HG02973 (cell line): Measurements from ENCODE around the gene CACNA1H.

Experiments used
- ATAC-seq: cut with Tn5 transposase; IDR thresholded peaks from one replicate; pipeline ENCODE4 v1.9.1; 2021; ENCODE audit warnings: moderate library complexity; ENCODE audit not compliant: unreplicated experiment

Gene CACNA1H

DNA sequence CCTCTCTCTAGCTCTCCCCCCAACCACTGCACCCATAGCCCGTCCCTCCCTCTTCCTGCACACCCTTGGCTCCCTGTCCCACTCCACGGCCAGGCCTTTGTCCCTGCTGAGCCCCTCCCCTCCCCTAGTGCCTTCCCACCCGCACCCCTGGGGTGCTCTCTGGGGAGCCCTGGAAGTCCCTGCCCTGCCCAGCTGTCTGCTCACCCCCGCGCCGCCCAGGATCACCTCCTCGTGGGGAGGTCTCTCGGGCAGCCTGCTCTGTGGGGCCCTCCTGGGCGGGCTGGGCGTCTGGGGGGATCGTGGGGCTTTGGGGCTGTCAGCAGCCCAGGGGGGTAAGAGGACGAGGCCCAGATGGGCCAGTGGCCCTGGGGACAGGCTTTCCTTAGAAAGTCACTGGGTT lies 18.1 kb downstream of the CACNA1H start:
- no peak for ATAC-seq

DNA sequence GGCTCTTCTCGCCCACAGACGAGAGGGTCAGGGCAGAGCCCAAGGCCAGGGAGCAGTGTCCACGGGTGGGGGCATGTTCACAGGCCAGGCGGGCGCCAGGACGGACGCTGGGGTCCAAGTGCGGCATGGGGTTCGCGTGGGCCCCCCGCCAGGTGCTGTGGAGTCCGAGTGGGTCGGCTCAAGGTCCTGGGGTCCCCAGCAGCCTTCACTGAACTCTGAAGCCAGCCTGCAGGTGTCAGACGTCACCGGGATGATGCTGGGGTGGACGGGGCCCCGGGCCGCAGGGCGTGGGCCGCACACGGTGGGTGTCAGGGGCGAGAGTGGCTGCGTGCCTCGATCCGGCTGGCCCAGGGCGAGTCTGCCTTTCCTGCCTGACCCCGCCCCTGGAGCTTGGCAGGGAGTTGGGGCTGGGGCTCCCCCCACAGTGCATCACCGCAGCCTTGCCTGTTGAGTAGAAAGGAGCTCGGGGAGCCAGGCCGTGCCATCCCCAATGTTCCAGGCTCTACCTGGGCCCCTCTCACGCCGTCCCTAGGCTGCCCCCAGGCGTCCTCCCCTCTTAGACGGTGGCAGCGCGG lies 19.0 kb downstream of the CACNA1H start:
- ATAC-seq = no peak

DNA sequence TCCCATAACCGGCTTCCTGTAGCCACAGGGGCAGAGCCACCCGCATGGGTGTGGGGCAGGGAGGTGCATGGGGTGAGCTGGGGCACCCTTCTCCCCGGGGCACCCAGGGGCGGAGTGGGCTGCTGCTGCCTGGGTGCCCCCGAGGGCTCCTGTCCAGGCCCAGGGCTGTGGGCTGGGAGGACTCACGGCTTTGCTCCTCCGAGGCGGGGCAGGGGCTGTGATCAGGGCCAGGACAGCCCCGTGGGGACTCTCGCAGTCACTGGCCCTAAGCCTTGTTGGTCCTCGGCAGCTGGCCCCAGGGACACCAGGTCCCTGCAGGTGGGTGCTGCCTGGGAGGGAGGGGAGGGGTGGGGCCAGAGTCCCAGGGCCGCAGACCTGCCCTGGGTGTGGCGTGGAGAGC lies 19.7 kb downstream of the CACNA1H start:
- no peak for ATAC-seq

DNA sequence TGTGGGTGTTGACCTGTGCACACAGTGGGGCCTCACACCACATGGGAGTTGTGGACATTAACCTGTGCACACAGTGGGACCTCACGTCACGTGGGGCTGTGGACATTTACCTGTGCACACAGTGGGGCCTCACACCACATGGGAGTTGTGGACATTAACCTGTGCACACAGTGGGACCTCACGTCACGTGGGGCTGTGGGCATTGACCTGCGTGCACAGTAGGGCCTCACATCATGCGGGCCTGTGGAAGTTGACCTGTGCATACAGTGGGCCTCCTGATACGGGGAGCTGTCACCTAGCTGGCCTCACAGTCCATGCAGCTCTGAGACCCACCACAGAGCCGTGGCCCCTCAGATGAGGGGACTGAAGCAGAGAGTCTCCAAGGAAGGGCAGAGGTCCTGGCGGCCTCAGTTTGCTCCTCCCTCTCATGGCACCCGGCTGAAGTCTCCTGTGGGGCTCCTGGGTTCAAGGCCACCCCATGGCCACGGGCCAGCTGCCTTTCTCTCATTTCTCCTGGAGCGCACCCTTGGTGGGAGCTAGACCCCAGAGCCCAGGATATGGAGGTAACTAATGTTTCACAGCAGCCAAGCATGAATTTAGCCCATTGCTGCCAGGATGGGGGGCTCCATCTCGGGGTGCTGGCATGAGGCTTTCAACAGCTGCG lies 21.0 kb downstream of the CACNA1H start:
- ATAC-seq = no peak

- no peak for ATAC-seq
Measured at GRCh38 chr16:1174477-1175357, 21.8 kb downstream of the CACNA1H start.

- no peak for ATAC-seq
Measured at GRCh38 chr16:1175566-1176279, 22.8 kb downstream of the CACNA1H start.

- ATAC-seq = no peak
Measured at GRCh38 chr16:1176280-1176897, 23.5 kb downstream of the CACNA1H start.

DNA sequence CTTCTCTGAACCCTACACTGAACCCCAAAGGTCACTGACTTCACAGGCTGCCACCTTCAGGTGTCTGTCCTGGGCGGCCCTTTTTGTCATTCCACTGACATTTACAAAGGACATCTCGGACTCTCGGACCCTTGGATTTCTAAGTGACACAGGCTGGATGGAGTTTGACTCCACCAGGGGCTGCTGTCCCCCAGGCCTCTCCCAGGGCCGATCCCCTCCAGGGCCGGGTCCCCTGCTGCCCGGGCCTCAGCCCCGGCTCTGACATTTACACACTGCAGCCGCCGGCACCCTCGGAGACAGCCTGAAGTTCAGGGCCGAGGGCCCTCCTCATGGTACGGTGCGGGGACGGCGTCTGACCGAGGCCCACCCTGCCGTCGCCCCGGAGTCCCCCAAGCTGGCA lies 24.1 kb downstream of the CACNA1H start:
- ATAC-seq = no peak

DNA sequence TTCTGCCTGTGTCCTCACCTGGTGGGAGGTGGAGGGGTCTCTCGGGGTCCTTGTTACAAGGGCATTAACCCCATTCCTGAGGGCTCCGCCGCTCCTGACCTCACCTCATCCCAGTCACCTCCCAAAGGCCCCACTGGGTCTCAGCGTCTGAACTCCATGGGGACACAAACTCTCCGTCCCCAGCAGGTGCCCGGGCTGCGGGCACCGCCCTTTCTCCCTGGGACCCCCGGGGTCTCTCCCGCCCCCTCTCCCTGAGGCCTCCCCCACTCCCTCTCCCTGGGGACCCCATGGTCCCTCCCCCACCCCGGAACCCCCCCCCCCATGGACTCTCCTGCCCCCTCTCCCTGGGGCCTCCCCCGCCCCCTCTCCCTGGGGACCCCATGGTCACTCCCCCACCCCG lies 24.8 kb downstream of the CACNA1H start:
- ATAC-seq = no peak

GRCh38 chr16:1178295-1178910 lies 25.5 kb downstream of the CACNA1H start:
- no peak for ATAC-seq

DNA sequence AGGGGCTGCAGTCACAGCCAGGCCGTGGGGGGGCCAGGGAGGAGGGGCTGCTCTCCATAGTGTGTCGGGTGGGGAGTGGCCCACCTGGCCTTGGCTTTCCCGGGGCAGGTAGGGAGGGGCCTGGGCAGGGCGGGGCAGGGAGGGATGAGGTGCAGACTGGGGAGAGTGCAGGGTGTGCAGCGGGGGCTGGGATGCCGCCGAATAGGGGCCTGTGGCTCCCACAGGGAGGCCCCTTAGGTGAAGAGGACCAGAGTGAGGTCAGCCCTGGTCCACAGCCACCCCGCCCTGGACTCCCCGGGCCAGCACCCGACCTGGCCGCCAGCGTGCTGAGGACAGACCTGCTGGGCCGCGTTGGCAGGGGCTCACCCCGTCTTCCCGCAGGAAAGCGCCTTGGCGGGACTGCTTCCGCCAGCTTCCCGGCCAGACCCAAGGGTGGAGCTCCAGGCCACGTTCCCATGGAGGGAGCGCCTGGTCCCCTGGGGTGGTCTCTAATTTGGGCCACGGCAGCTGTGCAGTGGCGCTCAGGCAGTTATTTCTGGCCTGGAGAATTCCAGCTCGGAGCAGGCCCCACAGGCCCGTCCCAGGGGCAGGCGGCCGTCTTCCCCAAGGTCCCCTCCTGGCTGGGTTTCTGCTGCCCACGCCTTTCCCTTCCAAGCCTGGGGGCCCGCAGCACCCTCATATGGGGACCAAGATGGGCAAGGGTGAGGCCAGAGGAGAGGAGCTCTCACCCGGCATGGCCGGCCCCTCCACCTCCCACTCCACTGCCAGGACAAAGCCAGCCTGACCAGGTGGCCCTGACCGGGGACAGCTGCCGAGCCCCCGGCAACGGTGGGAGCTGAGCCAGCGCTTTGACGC lies 27.9 kb downstream of the CACNA1H start:
- no peak for ATAC-seq

DNA sequence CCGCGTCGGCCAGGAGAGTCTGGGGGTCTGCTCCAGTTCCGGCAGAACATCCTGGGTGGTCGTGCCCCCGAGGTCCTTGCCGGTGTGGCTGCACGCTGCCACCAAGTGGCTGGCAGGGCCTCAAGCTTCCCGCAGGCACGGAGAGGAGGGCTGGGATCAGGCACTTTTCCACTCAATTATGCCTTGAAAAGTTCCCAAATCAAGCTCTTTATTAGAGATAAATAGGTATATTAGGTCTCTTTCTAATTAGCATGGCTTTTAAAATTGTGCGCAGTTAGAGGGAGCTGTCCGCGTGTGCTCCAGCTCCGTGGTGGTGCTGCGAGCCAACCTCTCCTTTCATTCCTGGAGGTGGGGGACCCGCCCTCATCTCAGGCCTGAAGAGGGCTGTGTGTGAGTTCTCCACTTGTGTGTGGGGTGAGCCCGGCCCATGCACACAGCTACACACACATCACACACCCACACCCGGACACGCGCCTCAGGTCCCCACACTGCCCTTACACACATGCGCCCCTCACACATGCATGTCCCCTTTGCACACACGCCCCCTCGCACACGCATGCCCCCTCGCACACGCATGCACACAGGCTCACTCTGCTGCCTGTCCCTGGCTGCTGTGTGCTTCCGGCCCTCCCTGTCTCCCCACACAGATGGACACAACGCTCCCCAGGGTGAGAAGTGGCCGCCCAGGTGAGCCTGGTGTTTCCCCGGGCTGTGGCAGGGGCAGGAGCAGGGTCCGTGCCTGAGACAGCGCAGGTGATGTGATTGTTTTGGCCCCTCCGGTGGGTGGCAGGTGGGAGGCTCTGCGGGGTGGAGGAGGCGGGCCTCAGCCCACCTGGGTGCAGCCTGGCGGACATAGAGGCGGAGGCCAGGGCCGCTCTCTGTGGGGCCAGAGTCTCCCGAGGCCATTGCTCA lies 28.8 kb downstream of the CACNA1H start:
- no peak for ATAC-seq

GRCh38 chr16:1182316-1182671 lies 29.4 kb downstream of the CACNA1H start:
- ATAC-seq = no peak

GRCh38 chr16:1182950-1183907 lies 30.3 kb downstream of the CACNA1H start:
- ATAC-seq = no peak

DNA sequence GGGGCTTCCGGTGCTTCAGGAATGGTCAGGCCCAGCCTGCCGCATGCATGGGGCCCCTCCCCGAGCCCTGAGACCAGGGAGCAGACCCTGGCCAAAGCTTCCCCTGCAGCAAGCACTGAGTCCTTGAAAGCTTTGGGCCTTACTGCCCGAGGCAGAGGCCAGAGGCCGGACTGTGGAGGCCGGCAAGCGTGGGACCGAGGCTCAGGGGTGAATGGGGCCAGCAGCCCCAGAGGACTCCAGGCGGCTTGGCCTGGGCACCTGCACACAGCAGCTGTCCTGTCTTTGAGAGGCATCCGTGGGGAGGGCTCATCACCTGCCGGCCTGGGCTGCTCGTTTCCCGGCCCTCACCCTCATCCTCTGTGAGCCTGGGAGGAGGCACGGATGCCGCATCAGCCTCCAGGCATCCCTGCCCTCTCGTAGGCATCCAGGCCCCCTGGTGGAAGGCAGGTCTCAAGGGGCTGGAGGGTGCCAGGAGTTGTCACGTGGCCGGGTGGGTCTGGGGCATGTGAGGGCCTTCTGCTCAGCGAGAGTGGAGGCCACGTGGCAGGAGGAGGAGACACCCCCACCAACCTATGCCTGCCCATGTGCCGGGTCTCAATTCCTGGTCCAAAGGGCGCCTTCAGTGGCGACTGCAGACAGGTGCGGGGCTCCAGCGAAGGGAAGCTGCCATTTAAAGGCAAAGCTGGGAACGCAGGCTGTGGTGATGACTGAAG lies 31.4 kb downstream of the CACNA1H start:
- ATAC-seq = no peak

GRCh38 chr16:1184980-1185379 lies 32.1 kb downstream of the CACNA1H start:
- ATAC-seq = no peak
